ES-I3 (cell line): ENCODE results near the gene CACNG5.

Experiments
- H3K36me3 ChIP-seq: 2 replicates; pipeline ENCODE4 v1.6.1; 2013; ENCODE audit warnings: mild to moderate bottlenecking, low read length, control low read depth, moderate library complexity; ENCODE audit not compliant: insufficient read depth
- H3K4me1 ChIP-seq: 2 replicates; pipeline ENCODE4 v1.6.1; 2013; ENCODE audit warnings: mild to moderate bottlenecking, control low read depth, low read length; ENCODE audit not compliant: insufficient read depth
- H3K9ac ChIP-seq: 2 replicates; pipeline ENCODE4 v1.6.1; 2013; ENCODE audit warnings: low read depth, mild to moderate bottlenecking, low read length, moderate library complexity
- H3K9me3 ChIP-seq: 2 replicates; pipeline ENCODE4 v1.6.1; 2013; ENCODE audit warnings: mild to moderate bottlenecking, low read length, moderate library complexity; ENCODE audit not compliant: control insufficient read depth, insufficient read depth

The CACNG5 gene

GRCh38 chr17:66834426-66834918 is 445 bp upstream of the CACNG5 start:
- peaks cover 9% of the 10 kb centered on the region for H3K4me1 ChIP-seq
- H3K9ac ChIP-seq: peak overlapping the region; percentile 44; the same call in 1 of the 2 replicates
- H3K9me3 ChIP-seq: no peaks in the 10 kb centered on the region
- no peaks in the 10 kb centered on the region for H3K36me3 ChIP-seq

GRCh38 chr17:66835476-66835875 is 559 bp downstream of the CACNG5 start:
- Histone ChIP-seq H3K36me3 (no peaks in the 10 kb centered on the region), H3K9ac (peak overlapping the region; percentile 61; the same call in 1 of the 2 replicates), H3K9me3 (no peaks in the 10 kb centered on the region), H3K4me1 (peaks cover 3% of the 10 kb centered on the region)

- Histone ChIP-seq H3K9ac (no peak overlapping the region), H3K36me3 (no peaks in the 10 kb centered on the region), H3K4me1 (no peaks in the 10 kb centered on the region), H3K9me3 (no peaks in the 10 kb centered on the region)
Measured at GRCh38 chr17:66836063-66837005, 1.4 kb downstream of the CACNG5 start.

- Histone ChIP-seq H3K36me3 (no peaks in the 10 kb centered on the region), H3K9me3 (no peaks in the 10 kb centered on the region), H3K9ac (no peak overlapping the region), H3K4me1 (no peaks in the 10 kb centered on the region)
Measured at GRCh38 chr17:66837226-66837625, 2.3 kb downstream of the CACNG5 start.

- Histone ChIP-seq H3K4me1 (no peaks in the 10 kb centered on the region), H3K9ac (no peak overlapping the region), H3K9me3 (no peaks in the 10 kb centered on the region), H3K36me3 (no peaks in the 10 kb centered on the region)
Measured at GRCh38 chr17:66837885-66838665, 3.2 kb downstream of the CACNG5 start.

GRCh38 chr17:66839616-66840015 is 4.7 kb downstream of the CACNG5 start:
- H3K36me3 ChIP-seq: no peaks in the 10 kb centered on the region
- no peaks in the 10 kb centered on the region for H3K9me3 ChIP-seq
- no peak overlapping the region for H3K9ac ChIP-seq
- H3K4me1 ChIP-seq: no peaks in the 10 kb centered on the region

GRCh38 chr17:66840061-66840460 is 5.1 kb downstream of the CACNG5 start:
- H3K36me3 ChIP-seq: no peaks in the 10 kb centered on the region

GRCh38 chr17:66841328-66841727 is 6.4 kb downstream of the CACNG5 start:
- Histone ChIP-seq H3K9me3 (no peaks in the 10 kb centered on the region), H3K4me1 (no peaks in the 10 kb centered on the region), H3K36me3 (no peaks in the 10 kb centered on the region), H3K9ac (no peak overlapping the region)

More at GRCh38 chr17:66840061-66840460, 5.1 kb downstream of the CACNG5 start:
- Histone ChIP-seq H3K9me3 (no peaks in the 10 kb centered on the region), H3K9ac (no peak overlapping the region), H3K4me1 (no peaks in the 10 kb centered on the region)

- Histone ChIP-seq H3K9ac (no peak overlapping the region), H3K4me1 (no peaks in the 10 kb centered on the region), H3K36me3 (no peaks in the 10 kb centered on the region), H3K9me3 (no peaks in the 10 kb centered on the region)
Measured at GRCh38 chr17:66841744-66842143, 6.8 kb downstream of the CACNG5 start.

GRCh38 chr17:66842505-66842904 is 7.6 kb downstream of the CACNG5 start:
- no peak overlapping the region for H3K9ac ChIP-seq
- H3K36me3 ChIP-seq: no peaks in the 10 kb centered on the region
- no peaks in the 10 kb centered on the region; the same call in 1 of the 2 replicates for H3K9me3 ChIP-seq
- no peaks in the 10 kb centered on the region for H3K4me1 ChIP-seq

- Histone ChIP-seq H3K9me3 (no peaks in the 10 kb centered on the region; the same call in 1 of the 2 replicates), H3K4me1 (no peaks in the 10 kb centered on the region), H3K36me3 (no peaks in the 10 kb centered on the region), H3K9ac (no peak overlapping the region)
Measured at GRCh38 chr17:66842959-66843358, 8.0 kb downstream of the CACNG5 start.

- Histone ChIP-seq H3K9ac (no peak overlapping the region), H3K4me1 (no peaks in the 10 kb centered on the region), H3K9me3 (no peaks in the 10 kb centered on the region; the same call in 1 of the 2 replicates), H3K36me3 (no peaks in the 10 kb centered on the region)
Measured at GRCh38 chr17:66843627-66844026, 8.7 kb downstream of the CACNG5 start.

- H3K4me1 ChIP-seq: no peaks in the 10 kb centered on the region
- no peaks in the 10 kb centered on the region; the same call in 1 of the 2 replicates for H3K9me3 ChIP-seq
- H3K9ac ChIP-seq: no peak overlapping the region
- H3K36me3 ChIP-seq: no peaks in the 10 kb centered on the region
Measured at GRCh38 chr17:66847704-66848103, 12.8 kb downstream of the CACNG5 start.

GRCh38 chr17:66848496-66848895 is 13.6 kb downstream of the CACNG5 start:
- H3K9ac ChIP-seq: no peak overlapping the region
- H3K36me3 ChIP-seq: no peaks in the 10 kb centered on the region
- no peaks in the 10 kb centered on the region; the same call in 1 of the 2 replicates for H3K9me3 ChIP-seq
- H3K4me1 ChIP-seq: no peaks in the 10 kb centered on the region
